Superior temporal gyrus (tissue), 1 donor: ENCODE measurements around the gene BAZ1B.
A peak's percentile ranks its signal among the peaks of the same experiment; 100 is the strongest.
"Not testable (repeated sequence)": the region's sequence is repeated elsewhere in the genome, so short reads cannot be mapped to it uniquely, and the experiment has no call there.

Experiments used
- DNase-seq: peaks from one replicate; pipeline ENCODE4 v3.0.0-alpha.2; 2016; ENCODE audit errors: extremely low spot score

BAZ1B gene

DNA sequence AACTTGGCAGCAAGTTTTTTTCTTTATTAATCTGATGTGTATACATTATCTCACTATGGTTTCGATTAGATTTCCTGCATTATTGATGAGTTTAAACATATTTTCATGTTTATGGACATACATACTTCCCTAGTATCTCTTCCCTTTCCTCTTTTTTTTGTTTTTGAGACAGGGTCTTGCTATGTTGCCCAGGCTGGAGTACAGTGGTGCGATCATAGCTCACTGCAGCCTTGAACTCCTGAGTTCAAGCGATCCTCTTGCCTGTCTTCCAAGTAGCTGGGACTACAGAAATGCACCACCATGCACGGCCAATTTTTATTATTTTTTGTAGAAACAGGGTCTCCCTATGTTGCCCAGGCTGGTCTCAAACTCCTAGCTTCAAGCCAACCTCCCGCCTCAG is 18.9 kb downstream of the BAZ1B start:
- DNase-seq: no peak

DNA sequence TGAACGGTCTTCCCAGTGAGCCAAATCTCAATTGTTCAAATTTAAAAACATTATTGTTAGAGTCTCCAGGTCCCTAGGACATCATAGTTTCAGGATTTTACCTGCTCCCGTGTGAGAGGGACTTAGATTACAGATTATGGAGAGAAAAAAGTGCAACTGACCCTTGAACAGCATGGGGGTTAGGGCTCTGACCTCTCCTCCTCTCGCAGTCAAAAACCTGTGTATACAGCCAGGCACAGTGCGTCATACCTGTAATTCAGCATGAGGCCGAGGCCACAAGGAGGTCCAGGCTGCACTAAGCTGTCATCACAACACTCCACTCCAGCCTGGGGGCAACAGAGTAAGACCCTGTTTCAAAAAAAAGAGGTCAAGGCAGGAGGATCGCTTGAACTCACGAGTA is 25.5 kb downstream of the BAZ1B start:
- DNase-seq: no peak

DNA sequence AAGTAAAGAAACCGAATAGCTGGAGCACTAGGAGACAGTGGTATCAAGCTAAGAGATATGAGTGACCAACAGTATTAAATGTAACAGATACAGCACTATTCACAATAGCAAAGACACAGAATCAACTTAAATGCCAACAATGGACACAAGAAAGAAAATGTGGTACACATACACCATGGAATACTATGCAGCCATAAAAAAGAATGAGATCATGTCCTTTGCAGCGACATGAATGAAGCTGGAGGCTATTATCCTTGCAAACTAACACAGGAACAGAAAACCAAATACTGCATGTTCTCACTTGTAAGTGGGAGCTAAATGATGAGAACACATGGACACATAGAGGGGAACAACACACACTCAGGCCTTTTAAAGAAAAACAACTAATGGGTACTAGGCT is 26.6 kb downstream of the BAZ1B start:
- DNase-seq: not testable (repeated sequence)

DNA sequence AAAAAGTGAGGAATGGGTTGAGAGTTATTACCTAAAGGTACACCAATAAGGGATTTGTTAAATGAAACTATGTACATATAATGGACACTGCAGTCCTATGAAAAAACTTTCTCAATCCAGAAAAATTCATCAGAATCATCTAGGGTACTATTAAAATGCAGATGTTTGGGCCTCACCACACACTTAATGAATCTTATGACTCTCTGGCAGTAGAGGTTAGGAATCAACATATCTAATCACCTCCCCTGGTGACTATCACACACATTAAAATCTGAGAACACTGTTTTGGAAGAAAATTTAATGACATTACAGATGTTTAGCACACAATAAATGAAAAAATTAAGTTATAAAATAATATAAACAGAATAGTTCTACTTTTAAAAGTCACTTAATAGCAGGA is 32.1 kb downstream of the BAZ1B start:
- no peak for DNase-seq

DNA sequence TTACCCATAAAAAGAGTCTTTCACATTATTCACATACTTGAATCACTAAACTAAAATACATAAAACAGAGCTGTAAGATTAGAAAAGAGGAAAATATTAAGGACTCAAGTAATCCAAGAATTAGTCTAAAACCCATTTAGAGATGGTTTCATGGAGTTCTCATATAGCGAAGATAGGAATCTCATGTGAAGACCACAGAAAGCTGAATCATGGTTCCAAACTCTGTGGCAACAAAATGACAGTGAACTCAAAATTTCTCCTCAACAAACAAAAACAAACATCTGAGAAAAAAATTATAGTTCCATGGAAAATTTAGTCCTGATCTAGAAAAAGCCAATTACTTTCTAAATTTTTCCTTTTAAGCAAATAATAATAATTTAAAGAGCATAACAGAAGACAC is 34.6 kb downstream of the BAZ1B start:
- DNase-seq: no peak

DNA sequence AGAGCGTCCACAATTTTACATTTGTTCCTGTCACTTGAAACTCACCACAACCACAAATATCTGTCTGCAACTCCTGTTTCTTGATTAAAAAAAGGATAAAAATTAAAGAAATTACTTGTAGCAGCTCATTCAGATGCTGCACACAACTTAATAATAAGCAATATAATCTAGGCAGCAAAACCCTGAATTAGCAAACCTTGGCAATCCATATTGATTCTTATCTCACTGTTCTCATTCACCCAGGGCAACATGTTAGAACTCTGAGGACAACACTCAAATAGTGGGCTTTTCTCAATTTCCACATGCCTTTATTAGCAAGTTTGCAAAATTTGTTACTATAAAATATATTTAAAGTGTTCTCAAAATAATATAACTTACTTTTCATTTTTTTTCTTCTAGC is 38.9 kb downstream of the BAZ1B start:
- DNase-seq: no peak

DNA sequence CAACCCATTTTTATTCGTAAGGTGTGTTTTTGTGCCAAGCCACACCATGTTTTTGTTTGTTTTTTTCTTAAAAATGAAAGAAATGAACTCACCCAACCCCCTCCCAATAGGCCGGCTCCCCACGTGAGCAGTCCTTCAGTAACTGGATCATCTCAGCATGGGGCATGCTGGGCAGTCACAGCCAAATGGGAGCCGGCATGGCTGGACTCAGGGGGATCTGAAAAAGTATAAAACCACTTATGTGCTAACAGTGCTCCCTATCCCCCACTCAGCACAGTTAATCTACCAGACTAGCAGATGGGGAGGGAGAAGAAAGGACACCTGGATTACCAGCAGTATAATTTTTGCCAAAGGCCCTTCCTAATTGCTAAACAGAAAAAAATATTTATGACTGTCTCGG is 39.3 kb downstream of the BAZ1B start:
- DNase-seq: no peak

DNA sequence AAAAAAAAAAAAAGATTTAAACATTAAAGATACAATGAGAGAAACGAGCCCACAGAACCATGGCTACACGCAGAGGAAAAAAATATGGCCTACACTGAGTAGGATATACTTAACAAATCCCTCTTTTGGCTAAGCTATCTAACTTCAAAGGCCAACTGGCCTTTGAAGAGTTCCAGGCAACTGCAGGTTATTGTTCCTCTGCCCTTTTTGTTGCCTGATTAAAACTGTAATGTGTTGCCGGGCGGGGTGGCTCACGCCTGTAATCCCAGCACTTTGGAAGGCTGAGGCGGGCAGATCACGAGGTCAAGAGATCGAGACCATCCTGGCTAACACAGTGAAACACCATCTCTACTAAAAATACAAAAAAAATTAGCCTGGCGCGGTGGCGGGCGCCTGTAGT is 40.6 kb downstream of the BAZ1B start:
- not testable (repeated sequence) for DNase-seq

DNA sequence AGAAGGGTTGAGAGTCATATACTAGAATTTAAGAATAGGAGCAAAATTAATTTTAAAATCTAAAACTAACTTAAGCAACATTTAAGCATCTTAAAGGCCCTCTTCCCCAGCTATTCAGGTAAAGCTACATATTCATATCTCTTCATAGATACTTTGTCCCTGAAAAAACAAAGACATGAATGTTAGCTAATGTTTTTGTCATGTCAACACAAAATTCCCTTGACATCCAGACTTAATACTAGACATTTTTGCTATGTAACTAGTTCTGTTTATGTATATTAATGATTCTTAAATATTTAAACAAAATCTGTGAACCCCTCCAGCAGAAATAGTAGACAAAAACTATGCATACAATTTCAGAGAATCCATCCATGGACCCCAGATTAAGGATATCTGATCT is 43.5 kb downstream of the BAZ1B start:
- no peak for DNase-seq

DNA sequence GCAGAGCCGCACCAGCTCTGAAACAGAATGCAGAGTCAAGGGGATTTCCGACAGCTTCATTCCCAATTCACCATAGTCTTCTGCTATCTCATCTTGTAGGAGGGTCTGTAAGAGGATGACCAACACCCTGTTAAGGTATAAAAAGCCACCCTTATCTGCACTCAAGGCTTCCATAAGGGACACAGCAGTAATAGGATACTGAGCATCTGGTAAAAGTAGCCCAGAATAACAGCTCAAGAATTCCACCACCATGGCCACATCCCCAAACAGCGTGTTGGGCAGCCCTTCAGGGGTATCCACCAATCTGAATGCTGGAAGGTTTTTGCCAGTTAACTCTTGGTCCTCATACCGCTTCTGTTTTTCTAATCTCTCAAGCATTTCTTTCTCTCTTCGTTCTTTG is 44.7 kb downstream of the BAZ1B start:
- DNase-seq: no peak

DNA sequence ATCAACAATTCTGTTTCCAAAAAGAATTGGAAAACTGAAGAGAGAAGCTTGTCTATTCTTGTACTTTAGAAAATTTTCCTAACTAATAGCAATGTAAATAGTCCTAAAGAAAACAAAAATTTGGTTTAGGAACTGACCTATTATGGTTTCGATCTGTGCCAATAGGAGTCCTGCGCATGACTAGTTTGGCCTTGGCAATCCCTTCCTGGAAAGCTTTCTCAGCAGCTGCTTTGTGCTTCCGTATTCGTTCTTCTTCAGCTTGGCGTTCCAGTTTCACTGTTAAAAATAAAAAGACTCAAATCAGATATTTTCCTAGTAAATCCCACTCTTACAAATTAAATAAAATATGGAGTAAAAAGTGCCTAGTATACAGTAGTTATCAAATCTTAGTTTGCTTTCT is 51.9 kb downstream of the BAZ1B start:
- peak; percentile 40 for DNase-seq

DNA sequence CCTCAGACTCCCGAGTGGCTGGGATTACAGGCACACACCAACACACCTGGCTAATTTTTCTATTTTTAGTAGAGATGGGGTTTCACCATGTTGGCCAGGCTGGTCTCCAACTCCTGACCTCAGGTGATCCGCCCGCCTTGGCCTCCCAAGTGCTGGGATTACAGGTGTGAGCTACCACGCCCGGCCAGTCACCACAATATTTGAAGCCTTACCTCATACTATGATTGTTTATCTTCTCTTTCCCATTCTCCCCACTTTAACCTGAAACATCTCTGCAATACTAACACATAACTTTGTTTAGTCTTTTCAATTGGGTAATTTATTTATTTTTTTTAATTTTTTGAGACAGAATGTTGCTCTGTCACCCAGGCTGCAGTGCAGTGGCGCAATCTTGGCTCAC is 55.0 kb downstream of the BAZ1B start:
- not testable (repeated sequence) for DNase-seq

DNA sequence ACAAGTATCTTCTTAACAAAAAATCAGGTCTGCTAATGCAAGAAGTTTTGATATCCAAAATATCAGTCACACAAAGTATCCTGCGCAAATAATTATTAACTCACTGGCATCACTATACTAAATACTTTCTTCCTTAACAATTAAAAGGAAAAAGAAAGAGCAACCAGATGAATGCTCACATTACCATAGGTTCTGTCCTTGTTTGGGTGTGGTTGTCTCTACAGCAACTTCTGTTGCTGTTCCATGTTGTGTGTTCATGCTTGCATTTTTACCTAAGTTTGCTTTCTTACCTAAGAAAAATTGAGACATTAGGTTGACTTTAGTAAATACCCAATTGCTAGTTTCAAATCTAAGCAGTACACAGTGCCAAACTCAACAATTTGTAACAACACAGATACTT is 56.0 kb downstream of the BAZ1B start:
- DNase-seq: no peak

DNA sequence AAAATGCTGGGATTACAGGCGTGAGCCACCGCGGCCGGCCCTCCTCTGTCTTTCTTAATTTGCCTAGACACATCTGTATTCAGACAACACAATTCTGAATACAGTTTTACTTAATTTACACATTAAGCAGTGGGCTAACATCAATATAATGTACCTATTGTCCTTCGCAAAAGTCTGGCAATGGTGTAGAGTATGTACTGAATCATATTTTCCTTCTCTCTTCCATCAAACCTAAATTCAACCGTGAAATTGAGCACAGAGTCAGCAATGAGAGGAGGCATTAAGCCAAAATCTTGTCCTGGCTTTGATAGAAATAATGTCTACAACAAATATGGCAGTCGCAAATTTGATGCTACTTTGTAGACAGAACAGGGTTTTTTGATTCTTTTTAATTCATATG is 58.1 kb downstream of the BAZ1B start:
- no peak for DNase-seq

DNA sequence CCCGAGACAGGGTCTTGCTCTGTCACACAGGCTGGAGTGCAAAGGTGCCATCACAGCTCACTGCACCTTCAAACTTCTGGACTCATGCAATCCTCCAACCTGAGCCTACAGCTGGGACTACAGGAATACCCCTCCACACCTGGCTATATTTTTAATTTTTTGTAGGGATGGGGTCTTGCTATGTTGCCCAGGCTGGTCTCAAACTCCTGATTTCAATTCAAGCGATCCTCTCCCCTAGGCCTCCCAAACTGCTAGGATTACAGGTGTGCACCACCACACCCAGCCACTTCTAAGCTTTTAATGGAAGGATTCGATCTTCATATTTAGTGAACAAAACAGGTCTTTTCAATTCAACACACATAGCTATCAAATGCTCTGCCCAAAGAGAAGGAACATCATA is 58.8 kb downstream of the BAZ1B start:
- no peak for DNase-seq

DNA sequence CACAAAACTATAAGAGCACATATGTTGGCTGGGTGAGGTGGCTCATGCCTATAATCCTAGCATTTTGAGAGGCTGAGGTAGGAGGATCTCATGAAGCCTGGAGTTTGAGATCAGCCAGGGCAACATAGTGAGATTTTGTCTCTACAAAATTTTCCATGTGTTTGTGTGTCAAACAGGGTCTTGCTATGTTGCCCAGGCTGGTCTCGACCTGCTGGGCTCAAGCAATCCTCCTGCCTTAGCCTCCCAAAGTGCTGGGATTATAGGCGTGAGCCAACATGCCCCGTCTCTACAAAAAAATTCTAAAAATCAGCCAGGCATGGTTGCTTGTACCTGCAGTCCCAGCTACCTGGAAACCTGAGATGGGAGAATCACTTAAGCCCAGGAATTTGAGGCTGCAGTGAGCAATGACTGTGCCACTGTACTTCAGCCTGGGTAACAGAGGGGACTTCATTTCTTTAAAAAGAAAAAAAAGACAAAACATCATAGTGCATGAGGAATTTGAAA is 60.3 kb downstream of the BAZ1B start:
- no peak for DNase-seq

DNA sequence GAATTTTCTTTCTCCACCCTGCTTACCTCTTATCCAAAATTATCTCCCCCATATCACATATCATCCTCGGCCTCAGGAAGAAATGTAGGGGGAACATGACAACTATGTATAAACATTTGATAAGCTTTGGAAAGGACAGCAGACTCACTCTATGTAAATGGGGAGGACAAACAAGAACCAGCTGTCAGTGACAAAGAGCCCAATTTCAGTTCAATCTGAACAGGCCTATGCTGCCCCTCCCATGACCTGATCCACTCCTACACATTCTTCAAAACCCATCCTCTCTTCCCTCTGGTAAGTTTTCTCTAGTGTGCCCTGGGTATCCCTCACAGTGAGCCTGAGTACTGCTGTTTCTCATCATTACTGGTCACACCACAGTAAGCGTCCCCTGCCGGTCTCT is 67.7 kb downstream of the BAZ1B start:
- no peak for DNase-seq

DNA sequence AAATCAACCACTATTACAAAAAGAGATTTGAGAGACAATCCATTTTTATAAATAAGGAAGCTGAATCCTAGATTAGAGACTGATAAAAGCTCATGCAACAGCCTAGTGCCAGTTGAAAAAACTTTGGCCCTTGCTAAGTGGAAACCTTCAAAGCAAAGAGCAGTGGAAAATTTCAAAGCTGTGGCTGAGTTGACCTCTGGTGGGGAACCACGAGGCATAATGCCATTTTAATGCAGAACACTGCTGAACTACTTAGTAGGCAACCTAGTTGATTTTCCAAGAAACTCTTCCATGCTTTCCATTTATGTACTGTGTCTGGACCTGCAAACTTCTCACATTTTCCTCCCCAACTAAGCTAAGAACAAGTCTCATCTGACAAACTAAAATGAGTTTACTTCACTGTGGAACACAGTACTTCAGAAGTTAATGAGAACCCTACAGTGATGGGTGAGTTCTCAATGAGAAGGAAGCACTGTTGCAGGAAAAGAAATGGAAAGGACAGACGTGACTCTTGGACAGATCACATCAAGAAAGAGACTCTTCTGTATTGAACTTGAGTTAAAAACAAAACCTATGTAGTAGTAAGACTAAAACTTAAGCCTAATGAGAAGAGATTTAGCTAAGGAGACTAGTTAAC is 69.0 kb downstream of the BAZ1B start:
- DNase-seq: no peak

DNA sequence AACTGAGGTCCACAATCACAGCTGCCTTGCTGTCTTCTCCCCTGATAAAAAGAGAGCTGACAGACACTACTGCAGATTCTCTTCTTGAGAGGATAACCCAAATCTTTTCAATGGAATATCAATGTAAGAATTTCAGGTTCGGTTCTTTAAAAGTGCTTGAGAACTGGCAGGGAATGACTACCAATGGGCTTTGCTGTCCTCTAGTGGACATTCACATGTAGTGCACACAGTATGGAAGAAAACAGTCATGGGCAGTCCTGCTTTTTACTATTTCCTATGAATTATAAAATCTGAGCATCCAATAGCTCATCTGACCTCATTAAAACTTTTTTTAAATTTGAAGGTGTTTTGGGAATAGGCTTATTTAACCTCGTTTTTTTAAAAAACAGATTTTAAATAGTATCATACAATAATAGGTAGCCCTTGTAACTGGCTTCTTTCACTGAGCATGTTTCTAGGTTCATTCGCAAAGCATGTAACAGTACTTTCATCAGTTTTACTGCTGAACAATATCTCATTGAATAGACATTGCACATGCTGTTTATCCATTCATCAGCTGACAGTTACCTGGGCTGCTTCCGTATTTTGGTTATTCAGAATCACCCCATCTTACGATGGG is 70.2 kb downstream of the BAZ1B start:
- peak; percentile 89 for DNase-seq

DNA sequence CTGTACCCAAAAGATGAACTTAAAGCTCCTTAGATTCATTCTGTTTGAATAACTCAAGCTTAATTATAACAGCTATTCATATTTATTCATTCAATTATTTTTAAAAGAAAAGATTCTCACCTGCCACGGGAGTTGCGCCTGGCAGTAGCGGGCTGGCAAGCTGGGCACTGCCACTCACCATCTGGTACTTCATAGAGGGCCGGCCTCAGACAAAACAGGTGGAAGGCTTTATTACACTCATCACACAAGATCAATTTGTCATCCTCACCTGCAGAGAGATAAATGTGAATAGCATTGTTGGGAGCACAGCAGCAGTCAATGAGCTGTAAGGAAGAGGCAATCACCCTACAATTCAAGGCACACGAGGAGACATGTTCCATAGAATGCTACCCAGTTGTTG is 72.7 kb downstream of the BAZ1B start:
- no peak for DNase-seq

DNA sequence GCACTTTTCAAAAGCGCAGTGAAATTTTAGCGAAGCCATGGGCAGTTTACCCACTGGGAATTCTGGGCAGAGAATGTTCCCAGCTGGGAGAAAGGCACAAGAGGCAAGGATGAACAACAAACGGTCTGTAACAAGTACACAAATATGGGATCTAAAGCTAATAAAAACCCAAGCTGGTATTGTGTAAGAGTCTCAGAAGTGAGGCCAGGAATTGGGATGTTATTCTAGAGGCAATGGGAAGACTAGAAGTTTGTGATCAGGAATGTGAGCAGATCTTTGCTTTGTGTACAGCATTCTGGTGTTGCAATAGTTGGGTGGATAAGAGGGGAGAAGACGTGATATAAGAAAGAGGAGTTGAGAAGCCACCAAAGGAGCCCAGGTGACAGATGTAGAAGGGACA is 73.5 kb downstream of the BAZ1B start:
- no peak for DNase-seq

DNA sequence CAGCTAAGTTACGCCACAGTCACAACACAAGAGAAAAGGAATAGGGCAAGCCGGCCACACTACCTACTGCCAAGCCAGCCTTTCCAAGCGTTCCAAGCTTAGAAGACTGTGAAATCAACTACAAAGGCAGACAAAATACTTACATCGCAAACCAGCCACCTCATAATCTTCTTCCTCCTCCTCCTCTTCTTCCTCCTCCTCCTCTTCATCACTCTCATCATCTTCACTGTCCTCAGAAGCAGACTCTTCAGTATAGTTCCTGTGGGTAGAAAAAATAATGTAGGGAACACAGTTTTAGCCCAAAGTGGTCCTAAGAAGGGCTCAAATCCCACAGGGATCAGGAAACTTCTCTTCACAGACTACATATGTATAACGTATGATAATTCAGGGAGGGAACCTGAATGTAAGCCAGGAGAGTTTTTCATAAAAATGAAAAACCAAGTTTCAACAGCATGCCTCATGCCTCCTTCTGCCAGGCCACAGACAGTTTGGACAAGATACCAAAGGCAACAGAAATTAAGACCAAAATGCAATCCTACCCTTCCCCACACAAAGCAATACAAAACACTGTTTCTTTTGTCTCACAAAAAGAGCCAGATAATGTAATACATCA is 74.9 kb downstream of the BAZ1B start:
- DNase-seq: no peak

DNA sequence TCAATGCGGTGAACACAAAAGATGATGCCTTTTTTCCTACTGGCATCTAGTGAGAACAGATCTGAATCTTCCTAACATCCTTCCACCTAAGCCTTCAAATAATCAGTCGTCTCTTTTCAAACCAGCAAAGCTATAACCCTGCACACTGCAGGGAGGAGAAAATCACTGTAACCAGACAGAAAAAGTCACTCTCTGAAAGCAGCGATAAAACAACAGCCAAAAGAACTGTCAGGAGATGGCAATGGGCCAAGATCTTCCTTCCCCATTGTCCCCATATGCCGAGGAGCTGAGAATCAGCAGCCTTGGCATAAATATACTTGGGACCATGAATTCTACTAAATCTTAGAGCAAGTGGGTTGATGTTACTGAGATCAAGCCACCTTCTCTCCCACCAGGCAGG is 75.4 kb downstream of the BAZ1B start:
- peak; percentile 64 for DNase-seq
